PC-9 (cell line): Measurements from ENCODE around the gene MICAL2. TPM values are rescaled to one million over a fixed set of nuclear protein-coding genes. Genes with fewer than 3 reads are reported as not detected.
A peak's percentile ranks its signal among the peaks of the same experiment; 100 is the strongest.

Source experiments
- BruUV-seq: library from RNA; stranded (reverse); fragments of 400-500 nt; replicated peaks from 2 replicates; lab custom pipeline; 2021; lab: Mats Ljungman, UMichigan
- CTCF ChIA-PET: fragments of 300-600 bp; sonication (Branson Sonifier 250); formaldehyde crosslinking; loops from one replicate; lab custom pipeline; 2022; ENCODE audit warnings: antibody characterized with exemption; lab: Charles Lee
- POLR2A ChIA-PET: fragments of 300-600 bp; sonication (Branson Sonifier 250); formaldehyde crosslinking; loops from one replicate; lab custom pipeline; 2022; ENCODE audit warnings: antibody characterized with exemption; ENCODE audit not compliant: unreplicated experiment; lab: Charles Lee
- DNase-seq, 2 experiments: peaks; one replicate each; pipeline versions ENCODE4 v3.0.0 to v3.0.0-alpha.2; 2015 to 2022; ENCODE audit warnings: mixed read lengths in 1 of 2
- H2AFZ ChIP-seq: fragments of 200-600 bp; sonication (generic); 2 replicates; pipeline ENCODE4 v1.8.1; 2017; ENCODE audit warnings: antibody characterized with exemption
- H3F3A ChIP-seq: fragments of 200-600 bp; sonication (generic); 2 replicates; pipeline ENCODE4 v1.8.1; 2017; ENCODE audit warnings: antibody characterized with exemption, mild to moderate bottlenecking, low read depth; ENCODE audit not compliant: insufficient read depth
- H3K27ac ChIP-seq: fragments of 200-600 bp; sonication (generic); 2 replicates; pipeline ENCODE4 v1.6.1; 2016; ENCODE audit warnings: mixed run types
- H3K27me3 ChIP-seq: fragments of 200-600 bp; sonication (generic); 2 replicates; pipeline ENCODE4 v1.6.1; 2016; ENCODE audit warnings: low read depth, mixed run types; ENCODE audit not compliant: insufficient read depth
- H3K36me3 ChIP-seq: fragments of 200-600 bp; sonication (generic); 2 replicates; pipeline ENCODE4 v1.6.1; 2016; ENCODE audit warnings: low read depth, mixed run types
- H3K4me1 ChIP-seq: fragments of 200-600 bp; sonication (generic); replicated peaks from 2 replicates; pipeline ENCODE4 v1.6.1; 2016; ENCODE audit warnings: mixed run types; ENCODE audit not compliant: insufficient read depth
- H3K4me2 ChIP-seq: fragments of 200-600 bp; sonication (generic); 2 replicates; pipeline ENCODE4 v1.6.1; 2017; ENCODE audit warnings: mixed run types
- H3K4me3 ChIP-seq: fragments of 200-600 bp; sonication (generic); 2 replicates; pipeline ENCODE4 v1.6.1; 2016; ENCODE audit warnings: mixed run types
- H3K79me2 ChIP-seq: fragments of 200-600 bp; sonication (generic); 2 replicates; pipeline ENCODE4 v1.6.1; 2017; ENCODE audit warnings: low read depth, mixed run types
- H3K9me2 ChIP-seq: fragments of 200-600 bp; sonication (generic); 2 replicates; pipeline ENCODE4 v1.8.1; 2017; ENCODE audit warnings: mild to moderate bottlenecking; ENCODE audit not compliant: insufficient read depth
- H3K9me3 ChIP-seq: fragments of 200-600 bp; sonication (generic); 2 replicates; pipeline ENCODE4 v1.8.1; 2016; ENCODE audit warnings: low read depth; ENCODE audit not compliant: insufficient read depth
- H4K20me1 ChIP-seq: fragments of 200-600 bp; sonication (generic); 2 replicates; pipeline ENCODE4 v1.8.1; 2017; ENCODE audit not compliant: insufficient read depth
- CTCF ChIP-seq: fragments of 200-600 bp; sonication (generic); conservative IDR thresholded peaks from 2 replicates; pipeline ENCODE4 v1.6.1; 2017; ENCODE audit warnings: mixed run types, antibody characterized with exemption, mild to moderate bottlenecking, moderate library complexity
- EZH2 ChIP-seq: fragments of 200-600 bp; sonication (generic); IDR thresholded peaks from 2 replicates; pipeline ENCODE4 v1.8.0; 2017; ENCODE audit warnings: antibody characterized with exemption, low read depth
- intact Hi-C: fragments of 100-400 bp; cut with micrococcal nuclease; formaldehyde crosslinking; loops from one replicate; pipeline ENCODE4 v1.10.0; 2022; ENCODE audit not compliant: unreplicated experiment
- total RNA-seq: library from RNA; stranded (reverse); gene quantifications from 2 replicates; pipeline ENCODE4 v1.2.3, GENCODE V29; 2021

Gene MICAL2
- total RNA-seq, 1 experiment from 2014 or later, result 32.4 TPM

DNA sequence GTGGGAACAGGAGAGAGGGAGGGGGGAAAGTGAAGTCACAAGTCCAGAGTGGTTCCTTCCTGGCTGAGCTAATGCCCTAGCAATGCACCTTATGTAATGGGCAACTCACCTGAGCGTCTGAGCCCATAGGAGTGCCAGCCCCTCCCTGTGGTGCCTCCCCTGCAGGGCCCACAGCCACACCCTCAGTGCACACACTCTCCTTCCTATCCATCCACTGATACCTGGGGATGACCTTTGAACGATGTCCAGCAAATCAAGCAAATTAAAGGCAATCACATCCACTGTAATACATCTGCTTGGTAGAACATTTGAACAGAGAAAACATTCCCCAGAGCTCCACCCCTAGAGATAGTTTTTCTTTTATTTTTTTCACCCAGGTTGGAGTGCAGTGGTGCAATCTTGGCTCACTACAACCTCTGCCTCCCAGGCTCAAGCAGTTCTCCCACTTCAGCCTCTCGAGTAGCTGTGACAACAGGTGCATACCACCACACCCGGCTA lies 19.6 kb upstream of the MICAL2 start:
- POLR2A ChIA-PET, result interaction anchor here (0.6 to 0.7 kb wide), 4 partner anchors 20 to 143 kb away, joined by 6 to 22 read pairs (median 12); partner anchors contain the start of gene MICAL2
- Histone ChIP-seq H3K4me2 (no peak overlapping the region; the same call in 1 of the 2 replicates), H3K27ac (peak overlapping the region; percentile 100), H3K79me2 (peaks cover 5% of the 10 kb centered on the region; the same call in 1 of the 2 replicates), H3K4me3 (no peak overlapping the region), H3K36me3 (no peaks in the 10 kb centered on the region), H4K20me1 (no peaks in the 10 kb centered on the region), H3K4me1 (peaks cover 70% of the 10 kb centered on the region), H3K9me2 (no peaks in the 10 kb centered on the region), H3K27me3 (no peaks in the 10 kb centered on the region), H3K9me3 (no peaks in the 10 kb centered on the region), H3F3A (peaks cover 60% of the 10 kb centered on the region), H2AFZ (no peak overlapping the region)
- TF ChIP-seq CTCF (no peak), EZH2 (no peak)
- intact Hi-C loops, result loop anchor here (5.0 kb wide), 2 partner anchors 44 to 131 kb away; no protein-coding TSS in a partner anchor
- CTCF ChIA-PET, result interaction anchor here (0.9 kb wide), 1 partner anchor 20 kb away, joined by 5 read pairs; no protein-coding TSS in a partner anchor
- peak; percentile 78 to 97 for DNase-seq
- BruUV-seq, result no TSS peak

DNA sequence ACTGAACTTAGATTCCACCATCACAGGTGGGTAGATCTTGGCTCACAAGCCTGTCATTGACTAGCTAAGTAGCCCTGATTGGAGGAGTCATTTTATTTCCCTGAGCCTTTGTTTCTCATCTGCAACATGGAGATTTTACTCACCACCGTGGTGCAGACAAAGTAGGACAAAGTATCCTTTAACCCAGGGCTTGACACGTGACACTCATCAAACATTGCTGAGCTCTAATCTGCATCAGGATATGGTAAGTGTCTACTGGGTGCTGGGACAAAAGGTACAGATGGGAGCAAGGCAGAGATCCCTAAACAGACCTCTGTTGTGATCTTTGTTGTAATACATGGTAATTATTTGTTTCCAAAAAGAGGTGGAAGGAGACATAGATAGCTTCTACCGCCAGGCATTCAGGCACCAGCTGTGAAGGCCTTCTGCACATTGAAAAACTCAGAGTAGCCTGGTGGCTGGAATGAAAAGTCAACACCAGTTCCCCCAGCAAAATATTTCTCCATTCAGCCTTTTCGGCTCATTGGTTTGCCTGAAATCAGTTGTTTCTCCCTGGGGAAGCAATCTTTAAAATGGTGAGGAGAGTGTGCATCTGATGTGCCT lies 18.3 kb upstream of the MICAL2 start:
- H3K27me3 ChIP-seq, result no peaks in the 10 kb centered on the region
- ChIA-PET CTCF (interaction anchor here (0.6 to 1.2 kb wide), 2 partner anchors 18 to 252 kb away, joined by 4 to 8 read pairs; partner anchors contain the start of gene MICAL2), POLR2A (interaction anchor here (0.6 kb wide), 1 partner anchor 44 kb away, joined by 3 read pairs; no protein-coding TSS in a partner anchor)
- peak overlapping the region; percentile 42 for H3K4me2 ChIP-seq
- H3F3A ChIP-seq, result peaks cover 48% of the 10 kb centered on the region
- H4K20me1 ChIP-seq, result no peaks in the 10 kb centered on the region
- no peak overlapping the region for H2AFZ ChIP-seq
- peak overlapping the region; percentile 100 for H3K27ac ChIP-seq
- intact Hi-C loops, result loop anchor here (5.0 kb wide), 2 partner anchors 45 to 130 kb away; no protein-coding TSS in a partner anchor
- no peak for DNase-seq
- H3K79me2 ChIP-seq, result peaks cover 5% of the 10 kb centered on the region; the same call in 1 of the 2 replicates
- 0 out of 2 replicates have a peak overlapping the region, but pooled peaks have one; percentile 14 for H3K4me3 ChIP-seq
- no peaks in the 10 kb centered on the region for H3K36me3 ChIP-seq
- H3K4me1 ChIP-seq, result peaks cover 57% of the 10 kb centered on the region
- no peaks in the 10 kb centered on the region for H3K9me2 ChIP-seq
- H3K9me3 ChIP-seq, result no peaks in the 10 kb centered on the region
- TF ChIP-seq EZH2 (no peak), CTCF (no peak)
- BruUV-seq, result no TSS peak

DNA sequence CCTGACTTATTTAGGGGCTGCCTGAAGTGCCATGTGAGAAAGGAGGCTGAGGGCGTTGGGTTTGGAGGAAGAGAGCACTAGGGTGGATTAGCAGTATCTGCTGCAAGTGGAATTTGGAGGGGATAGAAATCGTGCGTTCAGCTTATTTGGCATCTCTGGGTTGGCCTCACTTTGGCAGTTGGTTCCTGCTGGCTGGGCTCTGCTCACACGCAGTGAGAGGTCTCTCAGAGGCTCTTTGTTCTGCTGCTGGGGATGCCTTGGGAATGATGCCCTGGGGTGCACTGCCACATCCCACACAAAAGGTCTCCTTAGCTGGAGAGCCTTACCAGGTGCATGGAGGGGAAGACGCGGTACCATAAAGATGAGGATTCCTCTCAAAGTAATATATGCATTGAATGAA lies 17.7 kb upstream of the MICAL2 start:
- H3K4me1 ChIP-seq, result peaks cover 51% of the 10 kb centered on the region
- H2AFZ ChIP-seq, result no peak overlapping the region
- H3K27me3 ChIP-seq, result no peaks in the 10 kb centered on the region
- no TSS peak for BruUV-seq
- CTCF ChIA-PET, result interaction anchor here (1.2 kb wide), 1 partner anchor 17 kb away, joined by 8 read pairs; the partner anchor contains the start of gene MICAL2
- intact Hi-C loops, result loop anchor here (5.0 kb wide), 2 partner anchors 45 to 130 kb away; no protein-coding TSS in a partner anchor
- no peaks in the 10 kb centered on the region for H3K9me3 ChIP-seq
- no peak overlapping the region for H3K4me2 ChIP-seq
- H3K36me3 ChIP-seq, result no peaks in the 10 kb centered on the region
- POLR2A ChIA-PET, result interaction anchor here (0.5 kb wide), 1 partner anchor 88 kb away, joined by 21 read pairs; no protein-coding TSS in a partner anchor
- peaks cover 5% of the 10 kb centered on the region; the same call in 1 of the 2 replicates for H3K79me2 ChIP-seq
- H3F3A ChIP-seq, result peaks cover 41% of the 10 kb centered on the region
- DNase-seq, result no peak
- no peaks in the 10 kb centered on the region for H3K9me2 ChIP-seq
- no peaks in the 10 kb centered on the region for H4K20me1 ChIP-seq
- no peak overlapping the region for H3K4me3 ChIP-seq
- peak overlapping the region; percentile 100 for H3K27ac ChIP-seq
- TF ChIP-seq EZH2 (no peak), CTCF (no peak)
